SK-N-SH (cell line): ENCODE measurements around the gene ASB4. TPM values are rescaled to one million over a fixed set of nuclear protein-coding genes. Genes with fewer than 3 reads are reported as not detected.

ENCODE experiments used
- CTCF ChIA-PET: fragments of 300-600, 350-600 bp; formaldehyde crosslinking; extraction: SDS; loops from one replicate; lab custom pipeline; 2021; lab: Yijun Ruan, JAX
- POLR2A ChIA-PET: fragments of 350-600 bp; sonication (Branson Sonifier 250); formaldehyde crosslinking; extraction: SDS; loops from one replicate; lab custom pipeline; 2020; ENCODE audit warnings: antibody characterized with exemption, inconsistent platforms; lab: Yijun Ruan, JAX
- DNase-seq: peaks from one replicate; pipeline ENCODE4 v3.0.0; 2012
- H2AFZ ChIP-seq: fragments of 200-600 bp; sonication (generic); 2 replicates; pipeline ENCODE4 v1.8.1; 2016; ENCODE audit warnings: antibody characterized with exemption, mild to moderate bottlenecking, low read depth
- H3F3A ChIP-seq: fragments of 200-600 bp; sonication (generic); replicated peaks from 2 replicates; pipeline ENCODE3; 2016; ENCODE audit warnings: antibody characterized with exemption, mild to moderate bottlenecking; ENCODE audit not compliant: insufficient read depth
- H3K27ac ChIP-seq, 2 experiments: fragments of 200-500 bp in 1 of 2; fragments of 200-600 bp in 1 of 2; sonication (Bioruptor generic) in 1 of 2; sonication (generic), shearing (Covaris generic) in 1 of 2; 2 replicates each; pipeline versions ENCODE4 v1.5.1 to v1.6.1; 2014 to 2016; ENCODE audit warnings: low read depth in 2 of 2, inconsistent platforms in 1 of 2, low read length in 1 of 2, mild to moderate bottlenecking in 1 of 2, mixed read lengths in 1 of 2
- H3K27me3 ChIP-seq: fragments of 200-600 bp; sonication (generic), shearing (Covaris generic); 2 replicates; pipeline ENCODE4 v1.6.1; 2016; ENCODE audit warnings: mixed run types; ENCODE audit not compliant: insufficient read depth
- H3K36me3 ChIP-seq, 2 experiments: fragments of 200-500 bp in 1 of 2; fragments of 200-600 bp in 1 of 2; sonication (Bioruptor generic) in 1 of 2; sonication (generic) in 1 of 2; replicated peaks in 1 of 2; 2 replicates each; pipeline versions ENCODE3 to v1.5.1; 2014 to 2016; ENCODE audit warnings: low read length in 1 of 2, mild to moderate bottlenecking in 1 of 2; ENCODE audit not compliant: insufficient read depth in 2 of 2, control insufficient read depth in 1 of 2
- H3K4me1 ChIP-seq, 2 experiments: fragments of 200-500 bp in 1 of 2; fragments of 200-600 bp in 1 of 2; sonication (Bioruptor generic) in 1 of 2; sonication (generic), shearing (Covaris generic) in 1 of 2; 2 replicates each; pipeline versions ENCODE4 v1.5.1 to v1.6.1; 2014 to 2016; ENCODE audit warnings: low read depth in 1 of 2, low read length in 1 of 2, mixed run types in 1 of 2; ENCODE audit not compliant: insufficient read depth in 2 of 2, control insufficient read depth in 1 of 2
- H3K4me2 ChIP-seq: fragments of 200-600 bp; sonication (generic), shearing (Covaris generic); 2 replicates; pipeline ENCODE4 v1.6.1; 2017; ENCODE audit warnings: mixed run types
- H3K4me3 ChIP-seq, 2 experiments: fragments of 200-500 bp in 1 of 2; fragments of 200-600 bp in 1 of 2; sonication (Bioruptor generic) in 1 of 2; sonication (generic), shearing (Covaris generic) in 1 of 2; 2 replicates each; pipeline versions ENCODE4 v1.5.1 to v1.8.1; 2014 to 2016; ENCODE audit warnings: low read depth in 2 of 2, inconsistent platforms in 1 of 2, low read length in 1 of 2, mild to moderate bottlenecking in 1 of 2, mixed read lengths in 1 of 2, moderate library complexity in 1 of 2
- H3K79me2 ChIP-seq: fragments of 200-600 bp; sonication (generic); 2 replicates; pipeline ENCODE4 v1.8.1; 2017; ENCODE audit warnings: mild to moderate bottlenecking; ENCODE audit not compliant: insufficient read depth
- H3K9ac ChIP-seq: fragments of 200-600 bp; sonication (generic); 2 replicates; pipeline ENCODE4 v1.6.1; 2017; ENCODE audit warnings: mixed run types
- H3K9me2 ChIP-seq: fragments of 200-600 bp; sonication (generic); 2 replicates; pipeline ENCODE4 v1.6.1; 2017; ENCODE audit warnings: mixed run types
- H3K9me3 ChIP-seq: fragments of 200-600 bp; sonication (generic); 2 replicates; pipeline ENCODE4 v1.6.1; 2017; ENCODE audit warnings: mixed run types, mild to moderate bottlenecking, moderate library complexity
- H4K20me1 ChIP-seq: fragments of 200-600 bp; sonication (generic); 2 replicates; pipeline ENCODE4 v1.6.1; 2017; ENCODE audit warnings: mild to moderate bottlenecking, mixed run types; ENCODE audit not compliant: insufficient read depth
- ELF1 ChIP-seq: IDR thresholded peaks from 2 replicates; pipeline ENCODE4 v1.4.0; 2012
- EP300 ChIP-seq, 2 experiments: IDR thresholded peaks; 2 replicates each; pipeline versions ENCODE4 v1.4.0 to v1.6.1; 2012; ENCODE audit warnings: borderline replicate concordance in 1 of 2, low read depth in 1 of 2, low read length in 1 of 2
- EZH2phosphoT487 ChIP-seq: fragments of 200-600 bp; sonication (generic); IDR thresholded peaks from 2 replicates; pipeline ENCODE4 v1.6.1; 2017; ENCODE audit warnings: low read depth, mixed run types, mild to moderate bottlenecking, antibody characterized with exemption, moderate library complexity, borderline replicate concordance
- GABPA ChIP-seq: IDR thresholded peaks from 2 replicates; pipeline ENCODE4 v1.4.0; 2012; ENCODE audit warnings: low read depth, mild to moderate bottlenecking
- GATA2 ChIP-seq: sonication (generic); formaldehyde crosslinking; IDR thresholded peaks from 2 replicates; pipeline ENCODE4 v1.5.0; 2020; ENCODE audit warnings: mild to moderate bottlenecking, missing genetic modification reagents
- IRF3 ChIP-seq: fragments of 150-350 bp; IDR thresholded peaks from 2 replicates; pipeline ENCODE4 v1.6.1; 2016; ENCODE audit warnings: mild to moderate bottlenecking, low read depth, low read length
- MEF2A ChIP-seq: IDR thresholded peaks from 2 replicates; pipeline ENCODE4 v1.4.0; 2012; ENCODE audit warnings: low read depth, borderline replicate concordance
- MXI1 ChIP-seq: IDR thresholded peaks from 2 replicates; pipeline ENCODE4 v1.6.1; 2012; ENCODE audit warnings: mild to moderate bottlenecking, low read depth, low read length, improper control_type of control experiment
- NFIC ChIP-seq: IDR thresholded peaks from 2 replicates; pipeline ENCODE4 v1.4.0; 2012; ENCODE audit warnings: borderline replicate concordance
- POLR2AphosphoS5 ChIP-seq: IDR thresholded peaks from 2 replicates; pipeline ENCODE4 v1.6.1; 2012; ENCODE audit warnings: low read depth, low read length
- REST ChIP-seq: IDR thresholded peaks from 2 replicates; pipeline ENCODE4 v1.6.1; 2012; ENCODE audit warnings: mild to moderate bottlenecking, low read depth, low read length, moderate library complexity
- RFX5 ChIP-seq: IDR thresholded peaks from 2 replicates; pipeline ENCODE4 v1.6.1; 2012; ENCODE audit warnings: mild to moderate bottlenecking, improper control_type of control experiment, low read length
- USF2 ChIP-seq: fragments of 150-350 bp; IDR thresholded peaks from 2 replicates; pipeline ENCODE4 v1.6.1; 2017; ENCODE audit warnings: antibody characterized with exemption, low read length, low read depth, borderline replicate concordance
- WGBS: methylation state at CpG from one replicate; pipeline ENCODE4 v1.1.6; 2017; ENCODE audit warnings: low lambda C conversion rate; 5-methylcytosine and 5-hydroxymethylcytosine counted together
- polyA plus RNA-seq, 3 experiments: library from polyadenylated mRNA; depleted of rRNA; stranded (reverse); fragments of >200 nt; gene quantifications; 2 replicates each; pipeline ENCODE4 v1.2.3, GENCODE V29; 2012

Gene ASB4
- polyA plus RNA-seq, 1 of the 3 experiments (the other 2 are of a cell fraction) = not detected

GRCh38 chr7:95436407-95436806 lies 49.3 kb upstream of the ASB4 start:
- no peak overlapping the region for H3K9ac ChIP-seq
- H3K4me3 ChIP-seq = no peak overlapping the region
- peaks cover 0 to 6% of the 10 kb centered on the region in 2 experiments; a peak in 1 of 4 replicates for H3K4me1 ChIP-seq
- H3K79me2 ChIP-seq = peaks cover 32% of the 10 kb centered on the region
- peaks cover 0 to 6% of the 10 kb centered on the region in 2 experiments for H3K36me3 ChIP-seq
- WGBS = 70% methylated on average over 4 of the region's 4 CpGs
- POLR2A ChIA-PET = no interaction called here
- no peaks in the 10 kb centered on the region for H3K9me2 ChIP-seq
- H3F3A ChIP-seq = no peaks in the 10 kb centered on the region
- no peak overlapping the region for H2AFZ ChIP-seq
- H4K20me1 ChIP-seq = no peaks in the 10 kb centered on the region
- no peaks in the 10 kb centered on the region for H3K9me3 ChIP-seq
- no peak overlapping the region for H3K27ac ChIP-seq
- TF ChIP-seq NFIC = no peak
- no peak for TF ChIP-seq POLR2AphosphoS5
- no peak for TF ChIP-seq MXI1
- TF ChIP-seq MEF2A = no peak
- TF ChIP-seq EZH2phosphoT487 = no peak
- TF ChIP-seq EP300 (IDR thresholded peaks at IDR 0.05; ENCODE audit: borderline replicate concordance in 1 of 2, low read depth in 1 of 2, low read length in 1 of 2) = no peak
- no peak for TF ChIP-seq REST
- no peak for TF ChIP-seq GABPA
- TF ChIP-seq GATA2 = no peak
- TF ChIP-seq IRF3 = no peak
- TF ChIP-seq RFX5 = no peak
- TF ChIP-seq USF2 = no peak
- no peak for TF ChIP-seq ELF1
- TF ChIP-seq, all 33 proteins: peak for 0
- CTCF ChIA-PET = interaction anchor here (0.8 to 1.4 kb wide), 3 partner anchors 10 to 75 kb away, joined by 3 to 5 read pairs (median 3); no protein-coding TSS in a partner anchor
- Histone ChIP-seq H3K27me3 (no peaks in the 10 kb centered on the region), H3K4me2 (no peak overlapping the region)
- no peak for DNase-seq
